Astrocyte of the cerebellum (primary cell): Measurements from ENCODE around the gene LIMCH1.

Source experiments
- DNase-seq: peaks from one replicate; pipeline ENCODE4 v3.0.0-alpha.2; 2011; ENCODE audit warnings: low read depth
- H3K4me3 ChIP-seq: 2 replicates; pipeline ENCODE4 v1.5.1; 2011; ENCODE audit warnings: mild to moderate bottlenecking, low read depth, low read length, moderate library complexity
- in situ Hi-C: cut with HindIII; loops from 2 replicates; pipeline ENCODE4 v1.10.0; 2017; ENCODE audit warnings: low sequenced_read_pairs
- TF ChIP-seq, protein P1 (sequence below): IDR thresholded peaks from 2 replicates; pipeline ENCODE4 v1.5.1; 2012; ENCODE audit warnings: low read length, low read depth, moderate library complexity, mild to moderate bottlenecking; ENCODE audit errors: missing control alignments

The LIMCH1 gene

GRCh38 chr4:41602886-41603498 is 65.0 kb downstream of the LIMCH1 start:
- DNase-seq: no peak
- H3K4me3 ChIP-seq: no peak overlapping the region
- TF ChIP-seq, protein P1, sequence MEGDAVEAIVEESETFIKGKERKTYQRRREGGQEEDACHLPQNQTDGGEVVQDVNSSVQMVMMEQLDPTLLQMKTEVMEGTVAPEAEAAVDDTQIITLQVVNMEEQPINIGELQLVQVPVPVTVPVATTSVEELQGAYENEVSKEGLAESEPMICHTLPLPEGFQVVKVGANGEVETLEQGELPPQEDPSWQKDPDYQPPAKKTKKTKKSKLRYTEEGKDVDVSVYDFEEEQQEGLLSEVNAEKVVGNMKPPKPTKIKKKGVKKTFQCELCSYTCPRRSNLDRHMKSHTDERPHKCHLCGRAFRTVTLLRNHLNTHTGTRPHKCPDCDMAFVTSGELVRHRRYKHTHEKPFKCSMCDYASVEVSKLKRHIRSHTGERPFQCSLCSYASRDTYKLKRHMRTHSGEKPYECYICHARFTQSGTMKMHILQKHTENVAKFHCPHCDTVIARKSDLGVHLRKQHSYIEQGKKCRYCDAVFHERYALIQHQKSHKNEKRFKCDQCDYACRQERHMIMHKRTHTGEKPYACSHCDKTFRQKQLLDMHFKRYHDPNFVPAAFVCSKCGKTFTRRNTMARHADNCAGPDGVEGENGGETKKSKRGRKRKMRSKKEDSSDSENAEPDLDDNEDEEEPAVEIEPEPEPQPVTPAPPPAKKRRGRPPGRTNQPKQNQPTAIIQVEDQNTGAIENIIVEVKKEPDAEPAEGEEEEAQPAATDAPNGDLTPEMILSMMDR: no peak
- in situ Hi-C loops: no loop called here

GRCh38 chr4:41609851-41610250 is 71.9 kb downstream of the LIMCH1 start:
- TF ChIP-seq, protein P1: no peak
- in situ Hi-C loops: no loop called here
- no peak for DNase-seq
- no peak overlapping the region for H3K4me3 ChIP-seq

DNA sequence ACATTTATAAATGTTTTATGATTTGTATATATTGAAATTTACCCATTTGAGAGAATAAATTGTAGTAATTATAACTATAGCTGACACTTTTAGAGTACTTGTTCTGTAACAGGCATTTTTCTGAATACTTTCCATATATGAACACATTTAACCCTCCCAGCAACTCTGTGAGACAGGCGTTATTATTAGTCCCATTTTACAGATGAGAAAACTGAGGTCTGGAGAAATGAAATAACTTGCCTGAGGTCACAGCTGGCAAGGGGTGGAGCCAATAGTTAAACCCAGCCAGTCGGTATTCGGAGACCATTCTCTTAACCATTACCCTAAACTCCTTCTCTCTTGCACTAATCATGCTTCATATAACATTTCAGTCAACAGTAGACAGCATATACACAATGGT is 72.5 kb downstream of the LIMCH1 start:
- no peak for DNase-seq
- in situ Hi-C loops: no loop called here
- TF ChIP-seq, protein P1: no peak
- H3K4me3 ChIP-seq: no peak overlapping the region

DNA sequence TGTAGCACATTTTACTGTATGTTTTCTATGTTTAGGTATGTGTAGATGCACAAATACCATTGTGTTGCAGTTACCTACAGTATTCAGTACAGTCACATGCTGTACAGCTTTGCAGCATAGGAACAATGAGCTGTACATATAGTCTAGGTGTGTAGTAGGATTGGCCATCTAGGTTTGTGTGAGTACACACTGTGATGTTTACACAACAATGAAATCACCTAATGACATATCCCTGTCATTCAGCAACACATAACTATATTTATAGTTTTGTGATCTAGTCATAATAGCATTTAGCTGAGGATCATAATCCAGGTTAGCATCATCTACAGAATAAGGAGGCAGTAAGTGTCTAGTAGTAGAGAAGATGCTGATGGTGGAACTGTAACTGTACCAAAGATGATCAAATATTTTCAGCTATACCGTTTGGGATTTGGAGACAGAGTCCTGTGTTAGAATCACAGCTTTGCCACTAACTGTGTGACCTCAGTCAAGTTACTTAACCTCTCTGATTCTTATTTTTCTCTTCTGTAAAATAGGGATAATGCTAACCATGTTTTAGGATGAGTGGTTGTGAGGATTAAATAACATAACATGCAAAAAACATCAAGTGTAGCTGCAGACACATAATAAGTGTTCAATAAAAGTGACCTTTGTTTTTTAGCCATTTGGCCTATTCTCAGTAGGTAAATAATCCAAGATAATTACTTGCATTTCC is 73.3 kb downstream of the LIMCH1 start:
- TF ChIP-seq, protein P1: no peak
- in situ Hi-C loops: no loop called here
- no peak overlapping the region for H3K4me3 ChIP-seq
- DNase-seq: no peak

DNA sequence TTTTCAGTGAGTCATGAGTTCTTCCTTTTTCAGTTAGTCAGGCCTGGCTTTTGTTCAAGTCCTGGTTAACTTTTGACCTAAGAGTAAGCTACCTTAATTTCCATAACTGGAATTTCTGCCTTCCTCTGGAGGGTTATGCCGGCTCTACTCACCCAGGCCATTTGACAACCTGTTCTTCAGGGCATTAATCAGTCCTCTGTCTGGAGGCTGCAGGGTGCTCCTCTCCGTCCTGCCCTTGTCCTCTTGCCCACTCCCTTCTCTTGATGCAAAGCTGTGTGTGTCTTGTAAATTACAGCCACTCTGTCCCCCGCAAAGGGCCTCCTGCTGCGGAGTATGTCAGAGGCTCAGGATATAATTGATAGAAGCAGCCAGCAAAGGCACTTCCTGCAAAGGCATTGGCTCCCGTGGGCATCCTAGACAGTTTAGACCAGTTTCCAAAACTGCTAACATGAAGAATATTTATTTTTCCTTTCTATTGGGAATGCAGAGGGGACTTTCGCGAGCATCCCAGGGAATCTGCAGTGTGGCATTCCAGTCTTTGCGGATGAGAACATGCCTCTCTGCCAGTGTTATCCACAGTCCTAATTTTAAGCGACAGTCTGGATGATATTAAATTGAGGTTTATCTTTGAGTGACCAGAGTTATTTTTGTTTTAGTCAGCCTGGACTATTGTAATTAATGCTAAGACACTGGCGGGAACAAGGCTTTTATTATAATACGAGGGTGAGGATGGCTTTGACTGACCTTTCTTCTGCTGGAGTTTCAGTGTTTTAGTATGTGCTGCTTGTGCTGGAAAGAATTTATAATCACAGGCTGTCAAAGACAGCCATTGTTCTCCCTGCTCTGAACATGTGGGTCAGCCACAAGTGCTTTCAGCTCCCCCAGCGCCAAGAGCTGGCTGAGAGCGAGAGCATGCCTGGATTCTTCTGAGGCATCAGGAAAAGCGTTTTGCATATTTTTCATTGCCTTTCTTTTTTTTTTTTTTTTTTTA is 74.2 kb downstream of the LIMCH1 start:
- peak; percentile 82 for DNase-seq
- H3K4me3 ChIP-seq: peak overlapping the region; percentile 38
- TF ChIP-seq, protein P1: no peak
- in situ Hi-C loops: no loop called here

DNA sequence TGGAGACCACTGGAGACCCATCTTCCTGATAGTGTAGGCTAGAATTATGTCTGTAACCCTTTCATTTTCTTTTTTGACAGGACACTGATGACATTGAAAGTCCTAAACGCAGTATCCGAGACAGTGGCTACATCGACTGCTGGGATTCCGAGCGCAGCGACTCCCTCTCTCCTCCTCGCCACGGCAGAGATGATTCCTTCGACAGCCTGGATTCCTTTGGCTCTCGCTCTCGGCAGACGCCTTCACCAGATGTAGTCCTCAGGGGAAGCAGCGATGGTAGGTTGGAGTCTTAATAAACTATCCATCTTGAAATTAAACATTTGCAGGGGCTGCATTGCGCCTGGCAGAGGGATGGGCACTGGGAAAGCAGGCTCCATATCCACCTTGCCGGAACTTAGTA is 75.4 kb downstream of the LIMCH1 start:
- peak overlapping the region; percentile 38 for H3K4me3 ChIP-seq
- in situ Hi-C loops: no loop called here
- TF ChIP-seq, protein P1: no peak
- DNase-seq: no peak
